ENCODE results near the gene USP47.

- TF ChIP-seq CTCF (IDR thresholded peaks at IDR 0.05) = no peak
- no peak for TF ChIP-seq POLR2A (IDR thresholded peaks at IDR 0.05)
Observed at GRCh38 chr11:11876458-11876857, 34.7 kb downstream of the USP47 start.

All from thyroid gland (tissue), 4 donors.